H1 (cell line): ENCODE measurements around the gene ZDHHC5. TPM values are rescaled to one million over a fixed set of nuclear protein-coding genes. Genes with fewer than 3 reads are reported as not detected.

Experiments
- RAD21 ChIP-seq, 2 experiments: IDR thresholded peaks in 1 of 2; conservative IDR thresholded peaks in 1 of 2; 2 replicates each; pipeline ENCODE4 v1.6.1; 2011; ENCODE audit warnings: low read depth in 2 of 2, low read length in 2 of 2, improper control_type of control experiment in 1 of 2, inconsistent platforms in 1 of 2, mild to moderate bottlenecking in 1 of 2, moderate library complexity in 1 of 2
- polyA plus RNA-seq, 7 experiments: library from polyadenylated mRNA; depleted of rRNA in 3 of 7; stranded (reverse) in 5 of 7; unstranded in 2 of 7; fragments of >200 nt in 5 of 7; fragments of 200-250 nt in 2 of 7; gene quantifications; 1 replicate in 5 of 7; 2 replicates in 1 of 7; 4 replicates in 1 of 7; pipeline versions ENCODE4 v1.2.1 to v1.2.3, GENCODE V29; 2011 to 2013; ENCODE audit warnings: missing spikeins in 2 of 7, mixed read lengths in 2 of 7
- total RNA-seq: library from RNA; stranded (reverse); fragmentation: NEBNext Ultra II Directional; extraction: Animal tissue kit (Norgen Biotek cat#: 25700); gene quantifications from 2 replicates; pipeline ENCODE4 v1.2.1, GENCODE V29; 2021

The ZDHHC5 gene
- total and polyA plus RNA-seq, 2 of the 8 experiments (the other 6 are each of a cell fraction or from before 2014, with no cell fraction given): 40.0 to 56.3 TPM

GRCh38 chr11:57659669-57660068 is 8.2 kb upstream of the ZDHHC5 start (continued):
- no peak for TF ChIP-seq RAD21 (IDR thresholded peaks at IDR 0.05 in 1 of 2, conservative IDR thresholded peaks at IDR 0.05 in 1 of 2; ENCODE audit: low read depth in 2 of 2, low read length in 2 of 2)
